KMS-11 (cell line): ENCODE results near the gene DISC1.

ENCODE experiments used
- H2AFZ ChIP-seq: fragments of 200-600 bp; sonication (generic); 2 replicates; pipeline ENCODE4 v1.6.1; 2016; ENCODE audit warnings: antibody characterized with exemption, mixed run types, low read depth
- H3K27ac ChIP-seq: fragments of 200-600 bp; sonication (generic); 2 replicates; pipeline ENCODE4 v1.6.1; 2016; ENCODE audit warnings: mild to moderate bottlenecking, mixed run types
- H3K27me3 ChIP-seq: fragments of 200-600 bp; sonication (generic); 2 replicates; pipeline ENCODE4 v1.6.1; 2017; ENCODE audit warnings: mild to moderate bottlenecking, low read depth, mixed run types, moderate library complexity; ENCODE audit not compliant: insufficient read depth
- H3K36me3 ChIP-seq: fragments of 200-600 bp; sonication (generic); 2 replicates; pipeline ENCODE4 v1.6.1; 2017; ENCODE audit warnings: mild to moderate bottlenecking, mixed run types; ENCODE audit not compliant: insufficient read depth
- H3K4me1 ChIP-seq: fragments of 200-600 bp; sonication (generic); 2 replicates; pipeline ENCODE4 v1.6.1; 2016; ENCODE audit warnings: mild to moderate bottlenecking, low read depth, mixed run types; ENCODE audit not compliant: poor library complexity, severe bottlenecking
- H3K4me2 ChIP-seq: fragments of 200-600 bp; sonication (generic); 2 replicates; pipeline ENCODE4 v1.7.0; 2016; ENCODE audit warnings: mild to moderate bottlenecking, mixed run types
- H3K4me3 ChIP-seq: fragments of 200-600 bp; sonication (generic); IDR thresholded peaks from 2 replicates; pipeline ENCODE4 v1.6.1; 2017; ENCODE audit warnings: low read depth, low read length, mixed read lengths; ENCODE audit not compliant: insufficient read depth
- H3K79me2 ChIP-seq: fragments of 200-600 bp; sonication (generic); 2 replicates; pipeline ENCODE4 v1.6.1; 2016; ENCODE audit warnings: low read depth, mixed run types; ENCODE audit not compliant: insufficient read depth
- H3K9ac ChIP-seq: fragments of 200-600 bp; sonication (generic); 2 replicates; pipeline ENCODE4 v1.6.1; 2016; ENCODE audit warnings: mild to moderate bottlenecking, mixed run types
- H4K20me1 ChIP-seq: fragments of 200-600 bp; sonication (generic); 2 replicates; pipeline ENCODE4 v1.6.1; 2016; ENCODE audit warnings: mild to moderate bottlenecking, mixed run types; ENCODE audit not compliant: insufficient read depth
- CTCF ChIP-seq: fragments of 200-600 bp; sonication (generic); conservative IDR thresholded peaks from 2 replicates; pipeline ENCODE4 v1.6.1; 2017; ENCODE audit warnings: low read depth, mild to moderate bottlenecking, antibody characterized with exemption, low read length, moderate library complexity, mixed read lengths

Gene DISC1

DNA sequence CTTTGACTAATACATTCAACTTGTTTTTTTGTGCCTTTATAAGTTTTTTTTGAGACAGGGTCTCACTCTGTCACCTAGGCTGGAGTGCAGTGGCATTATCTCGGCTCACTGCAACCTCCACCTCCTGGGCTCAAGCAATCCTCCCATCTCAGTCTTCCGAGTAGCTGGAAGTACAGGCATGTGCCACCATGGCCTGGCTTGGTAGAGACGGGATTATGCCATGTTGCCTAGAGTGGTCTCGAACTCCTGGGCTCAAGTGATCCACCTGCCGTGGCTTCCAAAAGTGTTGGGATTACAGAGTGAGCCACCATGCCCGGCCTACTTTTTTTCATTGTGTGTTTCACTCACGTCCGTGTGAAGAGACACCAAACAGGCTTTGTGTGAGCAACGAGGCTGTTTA lies 202.7 kb downstream of the DISC1 start:
- no peaks in the 10 kb centered on the region for H4K20me1 ChIP-seq
- no peak overlapping the region for H3K9ac ChIP-seq
- TF ChIP-seq CTCF: no peak
- H3K4me2 ChIP-seq: no peak overlapping the region
- no peak overlapping the region for H3K4me3 ChIP-seq
- H3K36me3 ChIP-seq: no peaks in the 10 kb centered on the region
- H3K27ac ChIP-seq: no peak overlapping the region
- no peak overlapping the region for H2AFZ ChIP-seq
- no peaks in the 10 kb centered on the region for H3K27me3 ChIP-seq
- no peaks in the 10 kb centered on the region for H3K79me2 ChIP-seq
- H3K4me1 ChIP-seq: no peaks in the 10 kb centered on the region

DNA sequence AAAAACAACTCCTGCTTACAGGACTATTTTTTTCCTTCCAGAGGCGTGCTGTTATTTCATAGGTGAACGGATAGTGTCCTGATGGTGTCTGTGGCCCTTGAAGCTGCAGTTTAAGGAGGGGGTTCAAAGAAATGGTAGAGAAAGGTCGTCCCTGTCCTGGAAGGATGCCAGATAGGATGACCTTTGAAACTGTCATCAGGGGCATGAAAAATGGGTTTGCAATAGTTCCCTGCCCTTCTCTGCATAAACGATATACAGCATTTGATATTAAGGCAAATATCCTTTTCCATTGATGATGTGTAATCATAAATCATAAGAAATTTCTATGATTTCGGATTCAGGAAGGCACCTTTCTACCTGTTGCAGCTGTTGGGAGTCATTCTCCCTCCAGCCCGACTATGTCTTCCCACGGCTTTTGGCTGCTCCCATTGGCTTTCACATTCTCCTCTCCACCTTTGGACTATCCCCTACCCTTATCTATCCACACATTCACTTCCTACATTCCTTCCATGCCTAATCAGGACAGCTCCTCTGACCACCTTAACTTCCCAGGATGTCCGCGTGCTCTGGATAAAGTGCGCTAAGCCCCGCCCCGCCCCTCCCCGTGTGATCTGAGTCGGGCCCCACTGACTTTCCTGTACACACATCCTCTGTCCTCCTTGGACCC lies 209.8 kb downstream of the DISC1 start:
- Histone ChIP-seq H3K4me1 (no peaks in the 10 kb centered on the region), H3K4me3 (no peak overlapping the region), H3K27ac (no peak overlapping the region), H3K4me2 (no peak overlapping the region), H3K27me3 (no peaks in the 10 kb centered on the region), H3K36me3 (no peaks in the 10 kb centered on the region), H3K9ac (no peak overlapping the region), H2AFZ (no peak overlapping the region), H3K79me2 (no peaks in the 10 kb centered on the region), H4K20me1 (no peaks in the 10 kb centered on the region)
- no peak for TF ChIP-seq CTCF

GRCh38 chr1:231838521-231838920 lies 211.9 kb downstream of the DISC1 start:
- no peak overlapping the region for H2AFZ ChIP-seq
- H4K20me1 ChIP-seq: no peaks in the 10 kb centered on the region
- H3K27me3 ChIP-seq: no peaks in the 10 kb centered on the region
- H3K4me3 ChIP-seq: no peak overlapping the region
- H3K9ac ChIP-seq: no peak overlapping the region
- no peak for TF ChIP-seq CTCF
- no peak overlapping the region for H3K4me2 ChIP-seq
- no peaks in the 10 kb centered on the region for H3K36me3 ChIP-seq
- no peak overlapping the region for H3K27ac ChIP-seq
- H3K79me2 ChIP-seq: no peaks in the 10 kb centered on the region
- H3K4me1 ChIP-seq: no peaks in the 10 kb centered on the region

DNA sequence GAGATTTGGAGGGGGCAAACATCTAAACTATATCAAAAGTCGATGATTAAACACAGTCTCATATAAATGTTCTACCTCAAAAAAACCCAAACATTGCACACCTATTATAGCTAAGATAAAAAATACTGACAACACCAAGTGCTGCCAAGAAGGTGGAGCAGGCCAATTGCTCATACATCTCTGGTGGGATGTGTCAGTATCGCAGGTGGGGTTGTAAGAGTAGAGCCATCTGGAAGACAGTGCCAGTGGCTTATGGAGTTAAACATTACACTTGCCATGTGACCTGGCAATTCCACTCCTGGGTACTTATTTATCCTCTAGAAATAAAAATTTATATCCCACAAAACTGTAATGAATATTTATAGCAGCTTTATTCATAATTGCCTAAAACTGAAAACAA lies 213.4 kb downstream of the DISC1 start:
- H3K4me3 ChIP-seq: no peak overlapping the region
- no peak overlapping the region for H3K27ac ChIP-seq
- H3K9ac ChIP-seq: no peak overlapping the region
- no peaks in the 10 kb centered on the region for H3K4me1 ChIP-seq
- H3K79me2 ChIP-seq: no peaks in the 10 kb centered on the region
- TF ChIP-seq CTCF: no peak
- no peak overlapping the region for H2AFZ ChIP-seq
- no peaks in the 10 kb centered on the region for H3K27me3 ChIP-seq
- H3K36me3 ChIP-seq: no peaks in the 10 kb centered on the region
- H4K20me1 ChIP-seq: no peaks in the 10 kb centered on the region
- H3K4me2 ChIP-seq: no peak overlapping the region
